Peyer's patch (tissue), 4 donors: ENCODE results near the gene PPP2R5C. TPM values are rescaled to one million over a fixed set of nuclear protein-coding genes. Genes with fewer than 3 reads are reported as not detected.

Experiments used
- DNase-seq, 3 donors: peaks; one replicate each; pipeline ENCODE4 v3.0.0-alpha.2; 2017 to 2019
- H3K27ac ChIP-seq, 4 donors: fragments of 200-600 bp; sonication (generic); one replicate each; pipeline ENCODE4 v1.5.1; 2016 to 2019
- H3K27me3 ChIP-seq, 2 donors: fragments of 200-600 bp; sonication (generic); one replicate each; pipeline ENCODE4 v1.5.1; 2019
- H3K36me3 ChIP-seq, 3 donors: fragments of 200-600 bp; sonication (generic); one replicate each; pipeline ENCODE4 v1.5.1; 2016 to 2019
- H3K4me1 ChIP-seq, 4 donors: fragments of 200-600 bp; sonication (generic); one replicate each; pipeline ENCODE4 v1.5.1; 2016 to 2019
- H3K4me3 ChIP-seq, 4 donors: fragments of 200-600 bp; sonication (generic); 1 replicate in 3 of 4; 2 replicates in 1 of 4; pipeline ENCODE4 v1.5.1; 2016 to 2019; ENCODE audit warnings: mild to moderate bottlenecking in 1 of 4
- H3K9me3 ChIP-seq, 4 donors: fragments of 200-600 bp; sonication (generic); one replicate each; pipeline ENCODE4 v1.5.1; 2016 to 2019; ENCODE audit warnings: mild to moderate bottlenecking in 1 of 4
- CTCF ChIP-seq, 6 experiments: fragments of 450-650 bp in 4 of 6; fragments of 200-600 bp in 2 of 6; sonication (generic) in 1 of 6; IDR thresholded peaks; one replicate each; pipeline ENCODE4 v1.5.1; 2017 to 2019; ENCODE audit warnings: antibody characterized with exemption in 6 of 6, mild to moderate bottlenecking in 3 of 6, moderate library complexity in 1 of 6
- POLR2A ChIP-seq, 2 donors: fragments of 450-650 bp; IDR thresholded peaks; one replicate each; pipeline ENCODE4 v1.5.1; 2017; ENCODE audit warnings: antibody characterized with exemption in 2 of 2, mild to moderate bottlenecking in 2 of 2, moderate library complexity in 2 of 2
- total RNA-seq, 4 donors: library from RNA; depleted of rRNA; stranded (reverse); fragments of >200 nt; gene quantifications; one replicate each; pipeline ENCODE4 v1.1.0, GENCODE V29; 2016

PPP2R5C gene
- total RNA-seq, 4 donors from 2014 or later, result 87.6 to 137 (median 91.9) TPM

GRCh38 chr14:101754893-101755292 lies 6.6 kb upstream of the PPP2R5C start:
- Histone ChIP-seq H3K4me1 (peaks cover 0 to 3% (median 0%) of the 10 kb centered on the region in 4 donors), H3K27ac (no peak overlapping the region), H3K9me3 (no peaks in the 10 kb centered on the region), H3K4me3 (no peak overlapping the region), H3K27me3 (no peaks in the 10 kb centered on the region), H3K36me3 (no peaks in the 10 kb centered on the region)
- no peak for TF ChIP-seq POLR2A (IDR thresholded peaks at IDR 0.05)
- TF ChIP-seq CTCF (IDR thresholded peaks at IDR 0.05), result no peak
- DNase-seq, result no peak

- H3K4me1 ChIP-seq, result peaks cover 0 to 6% (median 0%) of the 10 kb centered on the region in 4 donors
- DNase-seq, result no peak
- TF ChIP-seq CTCF (IDR thresholded peaks at IDR 0.05), result no peak
- TF ChIP-seq POLR2A (IDR thresholded peaks at IDR 0.05), result no peak
- no peak overlapping the region for H3K4me3 ChIP-seq
- H3K36me3 ChIP-seq, result no peaks in the 10 kb centered on the region
- no peaks in the 10 kb centered on the region for H3K27me3 ChIP-seq
- H3K9me3 ChIP-seq, result no peaks in the 10 kb centered on the region
- no peak overlapping the region for H3K27ac ChIP-seq
Observed at GRCh38 chr14:101755591-101756324, 5.8 kb upstream of the PPP2R5C start.

- Histone ChIP-seq H3K27me3 (no peaks in the 10 kb centered on the region), H3K9me3 (no peaks in the 10 kb centered on the region), H3K4me3 (no peak overlapping the region), H3K27ac (no peak overlapping the region), H3K36me3 (no peaks in the 10 kb centered on the region), H3K4me1 (peaks cover 0 to 6% (median 0%) of the 10 kb centered on the region in 4 donors)
- TF ChIP-seq CTCF (IDR thresholded peaks at IDR 0.05), result no peak
- no peak for TF ChIP-seq POLR2A (IDR thresholded peaks at IDR 0.05)
- no peak for DNase-seq
Observed at GRCh38 chr14:101757064-101757838, 4.3 kb upstream of the PPP2R5C start.

GRCh38 chr14:101757839-101758211 lies 3.7 kb upstream of the PPP2R5C start:
- Histone ChIP-seq H3K4me1 (peaks cover 0 to 6% (median 1%) of the 10 kb centered on the region in 4 donors), H3K27ac (no peak overlapping the region), H3K9me3 (no peaks in the 10 kb centered on the region), H3K27me3 (no peaks in the 10 kb centered on the region), H3K4me3 (no peak overlapping the region), H3K36me3 (no peaks in the 10 kb centered on the region)
- no peak for DNase-seq
- TF ChIP-seq POLR2A (IDR thresholded peaks at IDR 0.05) (no peak), CTCF (IDR thresholded peaks at IDR 0.05) (no peak)

GRCh38 chr14:101758913-101759593 lies 2.5 kb upstream of the PPP2R5C start:
- H3K4me3 ChIP-seq, result no peak overlapping the region
- H3K4me1 ChIP-seq, result peaks cover 0 to 14% (median 4%) of the 10 kb centered on the region in 4 donors
- H3K27me3 ChIP-seq, result no peaks in the 10 kb centered on the region

More at GRCh38 chr14:101758913-101759593, 2.5 kb upstream of the PPP2R5C start:
- Histone ChIP-seq H3K9me3 (no peaks in the 10 kb centered on the region), H3K27ac (no peak overlapping the region), H3K36me3 (no peaks in the 10 kb centered on the region)
- DNase-seq, result peak in 1 of 3 donors; percentile 42
- no peak for TF ChIP-seq CTCF (IDR thresholded peaks at IDR 0.05)
- TF ChIP-seq POLR2A (IDR thresholded peaks at IDR 0.05), result no peak
